Kidney (tissue), 14 donors: ENCODE data around the gene NDC80. TPM values are rescaled to one million over a fixed set of nuclear protein-coding genes. Genes with fewer than 3 reads are reported as not detected.

Experiments used
- DNase-seq, 5 donors: peaks; one replicate each; pipeline ENCODE4 v3.0.0-alpha.2; 2013 to 2020
- FAIRE-seq: peaks from 2 replicates; lab custom pipeline; 2012; peaks lifted over from hg19 to GRCh38; lab: Jason Lieb, UNC
- H3K27ac ChIP-seq, 2 donors: one replicate each; pipeline ENCODE4 v1.7.0; 2013; ENCODE audit warnings: low read depth in 2 of 2, low read length in 2 of 2, inconsistent platforms in 1 of 2
- H3K27me3 ChIP-seq: one replicate; pipeline ENCODE4 v1.7.1; 2013; ENCODE audit warnings: low read length, inconsistent platforms; ENCODE audit not compliant: control insufficient read depth, insufficient read depth
- H3K36me3 ChIP-seq, 3 donors: one replicate each; pipeline versions ENCODE4 v1.7.0 to v1.7.1; 2013; ENCODE audit warnings: low read length in 3 of 3, control low read depth in 1 of 3, inconsistent platforms in 1 of 3; ENCODE audit not compliant: insufficient read depth in 3 of 3, control insufficient read depth in 2 of 3
- H3K4me1 ChIP-seq, 3 donors: one replicate each; pipeline versions ENCODE4 v1.7.0 to v1.7.1; 2013; ENCODE audit warnings: low read length in 3 of 3, inconsistent platforms in 1 of 3, low read depth in 1 of 3; ENCODE audit not compliant: control insufficient read depth in 2 of 3, insufficient read depth in 2 of 3
- H3K4me3 ChIP-seq, 3 donors: one replicate each; pipeline versions ENCODE4 v1.7.0 to v1.8.1; 2013; ENCODE audit warnings: low read length in 3 of 3, control low read depth in 1 of 3, inconsistent platforms in 1 of 3
- H3K9ac ChIP-seq, 3 donors: one replicate each; pipeline versions ENCODE4 v1.7.0 to v1.7.1; 2013; ENCODE audit warnings: low read length in 3 of 3, control low read depth in 1 of 3, inconsistent platforms in 1 of 3
- H3K9me3 ChIP-seq, 3 donors: one replicate each; pipeline versions ENCODE4 v1.7.0 to v1.7.1; 2013; ENCODE audit warnings: low read length in 3 of 3, control low read depth in 1 of 3, inconsistent platforms in 1 of 3; ENCODE audit not compliant: control insufficient read depth in 2 of 3, insufficient read depth in 1 of 3
- intact Hi-C: fragments of 100-400 bp; cut with DNase I; formaldehyde crosslinking; loops from one replicate; pipeline ENCODE4 v1.11.1; 2022
- polyA plus RNA-seq: library from polyadenylated mRNA; stranded (reverse); fragments of 350-450 nt; fragmentation: Illumina TruSeq; extraction: RNeasy Lipid Tissue Mini Kit (QIAGEN cat#74804); gene quantifications from one replicate; pipeline ENCODE4 v1.2.3, GENCODE V29; 2014; ENCODE audit warnings: low read depth, low replicate concordance; ENCODE audit not compliant: insufficient read depth
- total RNA-seq: library from RNA; stranded (reverse); fragmentation: NEBNext Ultra II Directional; extraction: Animal tissue kit (Norgen Biotek cat#: 25700); gene quantifications from one replicate; pipeline ENCODE4 v1.2.1, GENCODE V29; 2021
- TF ChIP-seq, protein P1 (sequence below): IDR thresholded peaks from 3 replicates; pipeline ENCODE4 v1.5.1; 2012; ENCODE audit warnings: mild to moderate bottlenecking, moderate library complexity, borderline replicate concordance; ENCODE audit not compliant: insufficient read depth; ENCODE audit errors: extremely low read depth
- donor health status: control.
- donor health status: control.
- donor health status: control.
- donor health status: control.
- donor health status: control.
- donor health status: DM: yes; HTN: yes; CAD: no.
- donor health status: Normal renal cell carcinoma (clear cell type).

Gene NDC80
- total and polyA plus RNA-seq, 2 donors from 2014 or later: 0.63 to 0.99 TPM

DNA sequence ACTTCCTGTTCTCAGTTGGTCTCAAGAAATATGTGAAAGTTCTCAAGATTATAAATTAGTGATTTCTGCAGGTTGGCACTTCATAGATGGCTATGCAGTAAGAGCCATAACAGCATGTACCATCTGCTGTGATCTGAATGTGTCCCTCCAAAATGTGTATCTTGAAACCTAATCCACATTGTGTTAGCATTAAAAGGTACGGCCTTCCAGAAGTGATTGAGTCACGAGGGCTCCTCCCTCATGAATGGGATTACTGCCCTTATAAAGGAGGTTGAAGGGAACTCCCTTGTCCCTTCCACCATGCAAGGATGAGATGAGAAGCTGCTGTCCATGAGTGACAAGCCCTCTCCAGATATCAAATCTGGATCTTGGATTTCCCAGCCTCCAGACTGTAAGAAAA lies 45.0 kb upstream of the NDC80 start:
- no peak overlapping the region for H3K27ac ChIP-seq
- TF ChIP-seq, protein P1, sequence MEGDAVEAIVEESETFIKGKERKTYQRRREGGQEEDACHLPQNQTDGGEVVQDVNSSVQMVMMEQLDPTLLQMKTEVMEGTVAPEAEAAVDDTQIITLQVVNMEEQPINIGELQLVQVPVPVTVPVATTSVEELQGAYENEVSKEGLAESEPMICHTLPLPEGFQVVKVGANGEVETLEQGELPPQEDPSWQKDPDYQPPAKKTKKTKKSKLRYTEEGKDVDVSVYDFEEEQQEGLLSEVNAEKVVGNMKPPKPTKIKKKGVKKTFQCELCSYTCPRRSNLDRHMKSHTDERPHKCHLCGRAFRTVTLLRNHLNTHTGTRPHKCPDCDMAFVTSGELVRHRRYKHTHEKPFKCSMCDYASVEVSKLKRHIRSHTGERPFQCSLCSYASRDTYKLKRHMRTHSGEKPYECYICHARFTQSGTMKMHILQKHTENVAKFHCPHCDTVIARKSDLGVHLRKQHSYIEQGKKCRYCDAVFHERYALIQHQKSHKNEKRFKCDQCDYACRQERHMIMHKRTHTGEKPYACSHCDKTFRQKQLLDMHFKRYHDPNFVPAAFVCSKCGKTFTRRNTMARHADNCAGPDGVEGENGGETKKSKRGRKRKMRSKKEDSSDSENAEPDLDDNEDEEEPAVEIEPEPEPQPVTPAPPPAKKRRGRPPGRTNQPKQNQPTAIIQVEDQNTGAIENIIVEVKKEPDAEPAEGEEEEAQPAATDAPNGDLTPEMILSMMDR: no peak
- no peaks in the 10 kb centered on the region for H3K27me3 ChIP-seq
- H3K4me1 ChIP-seq: no peaks in the 10 kb centered on the region
- no peaks in the 10 kb centered on the region for H3K9me3 ChIP-seq
- H3K4me3 ChIP-seq: no peak overlapping the region
- H3K9ac ChIP-seq: no peak overlapping the region
- no peak for DNase-seq
- intact Hi-C loops: no loop called here
- no peaks in the 10 kb centered on the region for H3K36me3 ChIP-seq
- FAIRE-seq: no peak

DNA sequence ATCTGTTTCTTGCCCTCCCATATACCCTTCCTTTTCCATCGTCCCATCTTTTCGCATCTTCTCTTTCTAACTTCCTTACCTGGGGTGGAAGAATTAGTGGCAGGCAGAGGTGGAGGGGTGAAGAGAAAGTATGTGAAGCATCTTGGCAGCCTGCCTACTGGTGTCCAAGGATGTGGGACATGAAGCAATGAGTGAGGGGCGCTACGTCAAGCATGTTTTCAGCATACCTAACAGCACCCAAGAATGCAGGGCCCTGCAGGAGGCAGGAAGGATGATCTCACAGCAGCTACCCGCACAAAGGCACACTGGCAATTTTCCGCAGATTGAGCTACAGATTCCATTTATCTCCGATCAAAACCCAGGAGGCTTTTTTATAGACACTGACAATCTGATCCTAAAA lies 42.2 kb upstream of the NDC80 start:
- Histone ChIP-seq H3K9ac (no peak overlapping the region), H3K4me3 (no peak overlapping the region), H3K4me1 (no peaks in the 10 kb centered on the region), H3K36me3 (no peaks in the 10 kb centered on the region), H3K27me3 (no peaks in the 10 kb centered on the region), H3K9me3 (no peaks in the 10 kb centered on the region), H3K27ac (no peak overlapping the region)
- intact Hi-C loops: no loop called here
- TF ChIP-seq, protein P1: no peak
- no peak for DNase-seq
- no peak for FAIRE-seq

DNA sequence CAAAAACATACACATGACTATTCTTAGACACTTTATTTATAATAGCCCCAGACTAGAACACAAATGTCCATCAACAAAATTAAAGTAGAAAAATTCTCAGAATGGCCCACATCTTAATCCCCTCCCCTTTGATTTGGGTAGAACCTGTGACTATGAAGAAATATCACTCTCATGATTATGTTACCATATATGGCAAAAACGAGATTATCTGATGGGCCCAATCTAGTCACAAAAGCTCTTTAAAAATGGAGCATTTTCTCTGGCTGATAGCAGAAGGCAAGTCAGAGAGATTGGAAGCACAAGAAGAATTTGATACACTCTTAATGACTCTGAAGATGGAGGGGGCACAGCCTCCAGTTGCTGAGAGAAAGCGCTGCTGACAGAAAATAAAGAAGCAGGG lies 39.6 kb upstream of the NDC80 start:
- Histone ChIP-seq H3K9ac (no peak overlapping the region), H3K36me3 (peaks cover 0 to 2% (median 0%) of the 10 kb centered on the region in 3 donors), H3K9me3 (no peaks in the 10 kb centered on the region), H3K27ac (no peak overlapping the region), H3K4me3 (no peak overlapping the region), H3K4me1 (no peaks in the 10 kb centered on the region), H3K27me3 (no peaks in the 10 kb centered on the region)
- intact Hi-C loops: loop anchor here (10.0 kb wide), 1 partner anchor 1667 kb away; no protein-coding TSS in a partner anchor
- DNase-seq (no peak), FAIRE-seq (no peak)
- TF ChIP-seq, protein P1: no peak

DNA sequence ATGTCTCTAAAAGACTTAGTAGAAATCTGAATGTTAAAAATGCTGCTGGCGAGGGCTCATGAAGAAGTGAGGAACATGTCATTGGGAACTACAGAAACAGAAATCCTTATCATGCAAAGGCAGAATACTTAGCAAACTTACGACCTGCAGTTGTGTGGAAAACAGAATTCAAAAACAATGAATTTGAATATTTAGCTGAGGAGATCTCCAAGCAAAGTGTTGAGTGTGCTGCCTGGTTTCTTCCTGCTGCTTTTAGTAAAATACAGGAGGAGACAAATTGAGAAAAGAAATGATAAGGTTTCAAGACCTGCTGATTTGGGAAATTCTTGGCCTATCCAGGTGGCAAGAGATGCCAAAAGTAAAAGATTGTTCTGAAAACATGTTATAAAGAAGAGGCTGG lies 38.6 kb upstream of the NDC80 start:
- Histone ChIP-seq H3K9ac (no peak overlapping the region), H3K4me1 (no peaks in the 10 kb centered on the region), H3K36me3 (peaks cover 0 to 2% (median 0%) of the 10 kb centered on the region in 3 donors), H3K27me3 (no peaks in the 10 kb centered on the region), H3K9me3 (no peaks in the 10 kb centered on the region), H3K27ac (no peak overlapping the region), H3K4me3 (no peak overlapping the region)
- no peak for FAIRE-seq
- TF ChIP-seq, protein P1: no peak
- no peak for DNase-seq
- intact Hi-C loops: loop anchor here (10.0 kb wide), 1 partner anchor 1668 kb away; no protein-coding TSS in a partner anchor
